GF-D8 (cell line): Measurements from ENCODE around the gene CSF1R.

ENCODE experiments used
- DNase-seq: peaks from one replicate; lab custom pipeline; 2025; lab: John Stamatoyannopoulos, UW

Gene CSF1R

GRCh38 chr5:150120617-150121447 lies 34.5 kb upstream of the CSF1R start:
- no peak for DNase-seq

GRCh38 chr5:150120062-150120441 lies 33.7 kb upstream of the CSF1R start:
- DNase-seq: no peak

GRCh38 chr5:150119421-150120061 lies 33.2 kb upstream of the CSF1R start:
- no peak for DNase-seq

GRCh38 chr5:150118561-150119229 lies 32.3 kb upstream of the CSF1R start:
- no peak for DNase-seq

GRCh38 chr5:150117945-150118560 lies 31.7 kb upstream of the CSF1R start:
- no peak for DNase-seq

GRCh38 chr5:150116667-150117400 lies 30.5 kb upstream of the CSF1R start:
- DNase-seq: no peak

GRCh38 chr5:150114773-150115408 lies 28.5 kb upstream of the CSF1R start:
- no peak for DNase-seq

- DNase-seq: no peak
Measured at GRCh38 chr5:150114102-150114641, 27.8 kb upstream of the CSF1R start.

- DNase-seq: no peak
Measured at GRCh38 chr5:150113047-150113744, 26.8 kb upstream of the CSF1R start.

GRCh38 chr5:150112201-150113046 lies 26.1 kb upstream of the CSF1R start:
- DNase-seq: no peak

- DNase-seq: no peak
Measured at GRCh38 chr5:150111122-150111521, 24.8 kb upstream of the CSF1R start.

- DNase-seq: no peak
Measured at GRCh38 chr5:150109921-150110320, 23.6 kb upstream of the CSF1R start.

GRCh38 chr5:150108711-150109514 lies 22.6 kb upstream of the CSF1R start:
- no peak for DNase-seq

GRCh38 chr5:150107909-150108447 lies 21.6 kb upstream of the CSF1R start:
- DNase-seq: no peak

- DNase-seq: no peak
Measured at GRCh38 chr5:150106674-150107426, 20.5 kb upstream of the CSF1R start.

- no peak for DNase-seq
Measured at GRCh38 chr5:150105928-150106615, 19.7 kb upstream of the CSF1R start.

- no peak for DNase-seq
Measured at GRCh38 chr5:150104550-150104870, 18.2 kb upstream of the CSF1R start.
